Mammary epithelial cell (primary cell): ENCODE data around the gene MID1.

ENCODE experiments used
- EZH2 ChIP-seq: IDR thresholded peaks from 2 replicates; pipeline ENCODE4 v1.6.1; 2012; ENCODE audit warnings: low read length, inconsistent platforms, borderline replicate concordance
- TF ChIP-seq, protein P1 (sequence below), 2 donors: IDR thresholded peaks in 1 of 2; conservative IDR thresholded peaks in 1 of 2; 2 replicates each; pipeline ENCODE4 v1.5.1; 2011 to 2012; ENCODE audit warnings: inconsistent platforms in 2 of 2, low read length in 2 of 2, mild to moderate bottlenecking in 2 of 2, control low read depth in 1 of 2, low read depth in 1 of 2; ENCODE audit not compliant: insufficient read depth in 1 of 2; ENCODE audit errors: extremely low read depth in 1 of 2

DNA sequence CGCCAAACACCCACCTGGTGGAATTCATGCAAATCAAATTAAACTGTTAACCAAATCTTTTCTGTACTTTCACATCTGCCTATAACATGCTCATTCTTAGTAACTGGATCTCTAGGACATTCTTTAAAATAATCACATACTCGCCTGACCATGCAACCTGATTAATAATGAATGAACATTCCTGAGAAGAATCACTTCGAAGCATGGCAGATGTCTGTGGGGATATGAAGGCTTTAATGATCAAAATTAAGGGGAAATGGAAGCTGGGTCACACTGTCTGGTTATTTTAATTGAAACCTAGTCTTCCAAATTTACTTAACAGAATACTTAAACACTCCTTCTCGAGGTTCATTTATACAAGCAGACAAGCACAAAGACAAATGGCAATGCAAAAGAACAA lies 44.2 kb downstream of the MID1 start:
- TF ChIP-seq, protein P1, sequence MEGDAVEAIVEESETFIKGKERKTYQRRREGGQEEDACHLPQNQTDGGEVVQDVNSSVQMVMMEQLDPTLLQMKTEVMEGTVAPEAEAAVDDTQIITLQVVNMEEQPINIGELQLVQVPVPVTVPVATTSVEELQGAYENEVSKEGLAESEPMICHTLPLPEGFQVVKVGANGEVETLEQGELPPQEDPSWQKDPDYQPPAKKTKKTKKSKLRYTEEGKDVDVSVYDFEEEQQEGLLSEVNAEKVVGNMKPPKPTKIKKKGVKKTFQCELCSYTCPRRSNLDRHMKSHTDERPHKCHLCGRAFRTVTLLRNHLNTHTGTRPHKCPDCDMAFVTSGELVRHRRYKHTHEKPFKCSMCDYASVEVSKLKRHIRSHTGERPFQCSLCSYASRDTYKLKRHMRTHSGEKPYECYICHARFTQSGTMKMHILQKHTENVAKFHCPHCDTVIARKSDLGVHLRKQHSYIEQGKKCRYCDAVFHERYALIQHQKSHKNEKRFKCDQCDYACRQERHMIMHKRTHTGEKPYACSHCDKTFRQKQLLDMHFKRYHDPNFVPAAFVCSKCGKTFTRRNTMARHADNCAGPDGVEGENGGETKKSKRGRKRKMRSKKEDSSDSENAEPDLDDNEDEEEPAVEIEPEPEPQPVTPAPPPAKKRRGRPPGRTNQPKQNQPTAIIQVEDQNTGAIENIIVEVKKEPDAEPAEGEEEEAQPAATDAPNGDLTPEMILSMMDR (conservative IDR thresholded peaks at IDR 0.05 in 1 of 2, IDR thresholded peaks at IDR 0.05 in 1 of 2; ENCODE audit: extremely low read depth in 1 of 2, insufficient read depth in 1 of 2, low read depth in 1 of 2, low read length in 2 of 2), result no peak
- TF ChIP-seq EZH2, result no peak
